NT2/D1 (cell line): ENCODE data around the gene FLNC.

Experiments used
- DNase-seq: peaks from one replicate; pipeline ENCODE4 v3.0.0-alpha.2; 2011; ENCODE audit warnings: low read depth, low spot score
- H3K27me3 ChIP-seq: 2 replicates; pipeline ENCODE4 v1.6.0; 2011; ENCODE audit warnings: mild to moderate bottlenecking; ENCODE audit not compliant: insufficient read length, insufficient read depth
- H3K36me3 ChIP-seq: 2 replicates; pipeline ENCODE4 v1.6.1; 2011; ENCODE audit warnings: mild to moderate bottlenecking, low read length, mixed read lengths; ENCODE audit not compliant: insufficient read depth, insufficient read length
- H3K4me1 ChIP-seq: 2 replicates; pipeline ENCODE4 v1.5.1; 2011; ENCODE audit not compliant: insufficient read depth, insufficient read length
- H3K4me3 ChIP-seq: 2 replicates; pipeline ENCODE4 v1.5.1; 2011; ENCODE audit warnings: low read depth; ENCODE audit not compliant: insufficient read length
- H3K9ac ChIP-seq: 2 replicates; pipeline ENCODE4 v1.6.0; 2011; ENCODE audit warnings: low read depth; ENCODE audit not compliant: insufficient read length
- H3K9me3 ChIP-seq: 2 replicates; pipeline ENCODE4 v1.5.1; 2011; ENCODE audit warnings: mild to moderate bottlenecking, low read length; ENCODE audit not compliant: insufficient read depth
- SUZ12 ChIP-seq: IDR thresholded peaks from 2 replicates; pipeline ENCODE4 v1.6.1; 2011; ENCODE audit not compliant: insufficient read length, insufficient read depth; ENCODE audit errors: extremely low read depth
- YY1 ChIP-seq: IDR thresholded peaks from 2 replicates; pipeline ENCODE4 v1.6.1; 2011; ENCODE audit not compliant: insufficient read length, insufficient read depth
- ZNF274 ChIP-seq: IDR thresholded peaks from 2 replicates; pipeline ENCODE4 v1.6.1; 2011; ENCODE audit warnings: mild to moderate bottlenecking, low read depth, low read length

Gene FLNC

GRCh38 chr7:128839751-128840177 is 9.6 kb downstream of the FLNC start:
- H3K4me1 ChIP-seq: no peaks in the 10 kb centered on the region
- no peak overlapping the region for H3K4me3 ChIP-seq
- no peak for TF ChIP-seq YY1
- TF ChIP-seq SUZ12: no peak
- no peak for TF ChIP-seq ZNF274
- H3K27me3 ChIP-seq: no peaks in the 10 kb centered on the region
- no peaks in the 10 kb centered on the region for H3K9me3 ChIP-seq
- no peak for DNase-seq
- no peak overlapping the region for H3K9ac ChIP-seq
- H3K36me3 ChIP-seq: peaks cover 100% of the 10 kb centered on the region

DNA sequence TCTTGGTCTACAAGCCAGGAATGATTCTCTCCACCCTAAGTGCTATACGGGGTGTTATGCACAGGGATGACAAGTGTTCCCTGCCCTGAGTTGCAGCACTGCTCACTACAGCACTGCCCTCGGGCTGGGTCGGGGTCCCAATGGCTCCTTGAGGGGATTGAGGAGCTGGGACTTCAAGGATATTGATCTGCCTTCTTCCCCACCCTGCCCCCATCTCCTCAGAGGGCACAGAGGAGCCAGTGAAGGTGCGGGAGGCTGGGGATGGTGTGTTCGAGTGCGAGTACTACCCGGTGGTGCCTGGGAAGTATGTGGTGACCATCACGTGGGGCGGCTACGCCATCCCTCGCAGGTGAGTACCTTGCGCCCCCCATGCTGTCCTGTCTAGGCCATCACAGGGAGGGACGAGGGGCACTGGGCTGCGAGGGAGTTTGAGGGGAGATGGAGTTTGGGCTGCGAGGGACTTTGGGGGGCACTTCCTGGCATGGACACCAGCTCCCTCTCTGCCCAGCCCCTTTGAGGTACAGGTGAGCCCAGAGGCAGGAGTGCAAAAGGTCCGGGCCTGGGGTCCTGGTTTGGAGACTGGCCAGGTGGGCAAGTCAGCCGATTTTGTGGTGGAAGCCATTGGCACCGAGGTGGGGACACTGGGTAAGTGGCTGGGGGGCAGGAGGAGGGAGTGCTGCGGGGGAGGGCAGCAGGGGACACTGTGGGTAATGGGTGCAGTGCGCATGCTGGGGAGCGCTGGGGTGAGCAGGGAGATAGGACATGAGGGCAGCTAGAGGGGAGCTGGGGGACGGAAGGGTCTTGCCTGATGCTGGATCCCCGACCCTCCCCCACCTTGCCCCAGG is 10.3 kb downstream of the FLNC start:
- Histone ChIP-seq H3K4me3 (no peak overlapping the region), H3K4me1 (no peaks in the 10 kb centered on the region), H3K9me3 (no peaks in the 10 kb centered on the region), H3K27me3 (no peaks in the 10 kb centered on the region), H3K9ac (no peak overlapping the region), H3K36me3 (peaks cover 100% of the 10 kb centered on the region)
- DNase-seq: no peak
- TF ChIP-seq SUZ12: no peak
- TF ChIP-seq ZNF274: no peak
- no peak for TF ChIP-seq YY1

DNA sequence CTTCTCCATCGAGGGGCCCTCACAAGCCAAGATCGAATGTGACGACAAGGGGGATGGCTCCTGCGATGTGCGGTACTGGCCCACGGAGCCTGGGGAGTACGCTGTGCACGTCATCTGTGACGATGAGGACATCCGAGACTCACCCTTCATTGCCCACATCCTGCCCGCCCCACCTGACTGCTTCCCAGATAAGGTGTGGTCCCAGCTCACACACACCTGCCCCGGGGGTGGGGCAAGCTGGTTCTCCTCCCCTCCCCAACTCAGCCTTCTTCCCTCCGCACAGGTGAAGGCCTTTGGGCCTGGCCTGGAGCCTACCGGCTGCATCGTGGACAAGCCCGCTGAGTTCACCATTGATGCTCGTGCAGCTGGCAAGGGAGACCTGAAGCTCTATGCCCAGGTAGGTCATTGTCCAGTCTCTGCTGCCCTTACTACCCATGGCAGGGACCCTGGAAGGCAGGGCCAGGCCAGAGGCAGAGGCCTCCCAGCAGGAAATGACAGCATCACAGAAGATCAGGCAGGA is 11.0 kb downstream of the FLNC start:
- H3K9me3 ChIP-seq: no peaks in the 10 kb centered on the region
- H3K27me3 ChIP-seq: no peaks in the 10 kb centered on the region
- H3K4me3 ChIP-seq: no peak overlapping the region
- H3K4me1 ChIP-seq: no peaks in the 10 kb centered on the region
- DNase-seq: no peak
- H3K36me3 ChIP-seq: peaks cover 100% of the 10 kb centered on the region
- H3K9ac ChIP-seq: no peak overlapping the region
- no peak for TF ChIP-seq SUZ12
- TF ChIP-seq YY1: no peak
- TF ChIP-seq ZNF274: no peak

DNA sequence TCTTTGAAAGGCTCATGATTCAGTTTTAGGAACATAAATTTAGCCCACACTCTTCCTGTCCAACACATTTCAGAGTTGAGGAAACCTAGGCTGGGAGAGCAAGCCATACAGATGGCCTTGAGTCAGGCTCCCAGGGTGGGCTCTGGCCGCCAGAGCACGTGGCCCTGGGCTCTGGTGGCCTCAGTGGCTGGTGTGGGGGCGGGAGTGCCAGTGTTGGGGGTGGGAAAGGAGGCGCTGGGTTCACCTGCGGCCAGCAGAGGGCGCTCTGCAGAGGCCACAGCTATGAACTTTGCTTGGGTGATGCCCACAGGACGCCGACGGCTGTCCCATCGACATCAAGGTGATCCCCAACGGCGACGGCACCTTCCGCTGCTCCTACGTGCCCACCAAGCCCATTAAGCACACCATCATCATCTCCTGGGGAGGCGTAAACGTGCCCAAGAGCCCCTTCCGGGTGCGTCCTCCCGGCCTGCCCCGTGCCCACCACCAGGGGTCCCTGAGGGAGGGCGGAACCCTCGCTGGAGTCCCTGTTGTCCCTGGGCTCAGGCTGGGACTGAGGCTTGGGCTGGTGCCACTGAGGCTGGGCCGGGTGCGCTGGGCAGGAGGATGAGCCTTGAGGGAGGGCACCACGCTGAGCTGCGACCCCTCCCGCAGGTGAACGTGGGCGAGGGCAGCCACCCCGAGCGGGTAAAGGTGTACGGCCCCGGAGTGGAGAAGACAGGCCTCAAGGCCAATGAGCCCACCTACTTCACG is 11.9 kb downstream of the FLNC start:
- Histone ChIP-seq H3K4me3 (no peak overlapping the region), H3K27me3 (no peaks in the 10 kb centered on the region), H3K9me3 (no peaks in the 10 kb centered on the region), H3K9ac (no peak overlapping the region), H3K36me3 (peaks cover 100% of the 10 kb centered on the region), H3K4me1 (no peaks in the 10 kb centered on the region)
- DNase-seq: no peak
- TF ChIP-seq ZNF274 (no peak), SUZ12 (no peak), YY1 (no peak)

DNA sequence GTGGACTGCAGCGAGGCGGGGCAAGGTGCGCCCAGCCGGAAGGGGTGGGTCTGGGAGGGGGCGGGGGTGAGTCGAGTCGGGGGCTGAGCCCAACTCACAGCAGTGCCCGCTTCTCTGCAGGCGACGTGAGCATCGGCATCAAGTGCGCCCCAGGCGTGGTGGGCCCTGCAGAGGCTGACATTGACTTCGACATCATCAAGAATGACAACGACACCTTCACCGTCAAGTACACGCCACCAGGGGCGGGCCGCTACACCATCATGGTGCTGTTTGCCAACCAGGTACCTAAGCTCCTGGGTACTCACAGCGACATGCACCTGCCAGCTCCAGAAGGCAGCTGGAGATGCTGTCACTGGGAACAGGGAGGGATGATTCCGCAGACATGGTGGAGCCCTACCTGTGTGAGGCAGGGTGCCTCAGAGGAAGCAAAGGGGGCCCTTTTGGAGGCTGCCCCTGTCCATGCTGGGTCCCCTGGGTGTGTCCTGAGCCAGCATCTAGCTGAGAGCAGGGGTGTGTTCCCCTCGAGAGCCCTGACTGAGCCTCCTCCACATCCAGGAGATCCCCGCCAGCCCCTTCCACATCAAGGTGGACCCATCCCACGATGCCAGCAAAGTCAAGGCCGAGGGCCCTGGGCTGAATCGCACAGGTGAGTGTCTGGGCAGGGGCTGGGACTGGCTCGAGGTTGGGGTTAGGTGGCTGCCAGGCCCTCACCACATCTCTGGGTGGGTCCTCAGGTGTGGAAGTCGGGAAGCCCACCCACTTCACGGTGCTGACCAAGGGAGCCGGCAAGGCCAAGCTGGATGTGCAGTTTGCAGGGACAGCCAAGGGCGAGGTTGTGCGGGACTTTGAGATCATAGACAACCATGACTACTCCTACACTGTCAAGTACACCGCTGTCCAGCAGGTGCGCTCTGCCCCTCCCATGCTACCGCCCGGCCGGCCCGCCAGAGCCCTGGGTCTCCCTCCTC is 12.8 kb downstream of the FLNC start:
- no peak for DNase-seq
- Histone ChIP-seq H3K4me3 (no peak overlapping the region), H3K36me3 (peaks cover 100% of the 10 kb centered on the region), H3K9me3 (no peaks in the 10 kb centered on the region), H3K4me1 (no peaks in the 10 kb centered on the region), H3K9ac (no peak overlapping the region), H3K27me3 (no peaks in the 10 kb centered on the region)
- TF ChIP-seq ZNF274 (no peak), YY1 (no peak), SUZ12 (no peak)

DNA sequence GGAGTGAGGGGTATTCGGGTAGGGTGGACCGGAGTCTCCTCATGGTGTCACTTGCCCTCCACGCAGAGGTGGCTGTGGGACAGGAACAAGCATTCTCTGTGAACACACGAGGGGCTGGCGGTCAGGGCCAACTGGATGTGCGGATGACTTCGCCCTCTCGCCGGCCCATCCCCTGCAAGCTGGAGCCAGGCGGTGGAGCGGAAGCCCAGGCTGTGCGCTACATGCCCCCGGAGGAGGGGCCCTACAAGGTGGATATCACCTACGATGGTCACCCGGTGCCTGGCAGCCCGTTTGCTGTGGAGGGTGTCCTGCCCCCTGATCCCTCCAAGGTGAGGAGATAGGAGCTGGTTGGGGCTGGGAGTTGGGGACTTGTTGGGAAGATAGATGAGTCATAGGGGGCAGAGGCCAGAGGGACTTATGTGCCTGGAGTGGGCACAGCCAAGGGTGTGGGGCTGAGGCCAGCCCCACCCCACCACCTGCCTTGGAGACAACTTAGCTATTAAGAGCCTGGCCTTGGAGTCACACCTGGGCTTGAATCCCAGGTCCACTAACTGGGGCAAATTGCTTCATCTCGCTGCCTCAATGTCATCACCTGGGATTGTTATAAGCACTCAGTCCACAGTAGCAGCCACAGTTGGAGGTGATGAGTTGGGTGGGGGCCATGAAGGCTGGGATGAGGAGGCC is 13.9 kb downstream of the FLNC start:
- no peak for DNase-seq
- Histone ChIP-seq H3K4me1 (no peaks in the 10 kb centered on the region), H3K27me3 (no peaks in the 10 kb centered on the region), H3K9me3 (no peaks in the 10 kb centered on the region), H3K36me3 (peaks cover 99% of the 10 kb centered on the region), H3K4me3 (no peak overlapping the region), H3K9ac (no peak overlapping the region)
- TF ChIP-seq SUZ12 (no peak), YY1 (no peak), ZNF274 (no peak)
